NCI-H345 treated with DMSO at 0.1 percent for 48 hours (cell line): Measurements from ENCODE around the gene CACYBP.
"Not testable (repeated sequence)": the region's sequence is repeated elsewhere in the genome, so short reads cannot be mapped to it uniquely, and the experiment has no call there.

Experiments
- DNase-seq: peaks from one replicate; lab custom pipeline; 2025; ENCODE audit not compliant: unreplicated experiment; lab: John Stamatoyannopoulos, UW

The CACYBP gene

DNA sequence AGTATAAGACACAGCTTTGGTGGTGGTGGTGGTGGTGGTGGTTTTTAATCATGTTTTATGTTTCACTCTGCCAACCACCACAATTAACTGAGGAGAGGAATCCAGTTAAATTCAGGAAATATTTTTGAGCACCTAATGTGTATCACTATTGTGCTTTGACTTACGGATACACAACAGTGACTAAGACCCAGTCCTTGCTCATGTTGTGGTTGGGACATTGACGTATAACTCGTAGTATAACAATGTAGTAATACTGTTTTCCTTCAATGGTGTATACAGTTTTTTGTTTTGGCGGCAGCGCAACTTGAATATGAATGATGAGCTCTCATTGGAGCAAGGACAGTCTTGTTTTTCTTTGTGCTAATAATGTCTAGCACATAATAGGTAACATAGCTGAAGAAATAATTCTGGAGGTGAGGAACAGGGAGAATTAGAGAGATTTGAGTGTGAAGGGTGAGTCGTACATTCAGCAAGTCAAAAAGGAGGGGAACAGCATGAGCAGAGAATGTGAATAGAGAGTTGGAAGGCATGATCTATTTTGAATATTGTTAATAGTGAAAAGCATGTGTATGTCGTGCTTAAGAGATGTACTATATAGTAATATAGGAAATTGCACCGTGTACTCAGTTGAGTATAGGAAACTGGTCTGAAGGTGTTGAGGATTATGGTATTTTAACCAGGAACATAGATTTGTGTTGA lies 5.5 kb downstream of the CACYBP start:
- DNase-seq, result no peak

DNA sequence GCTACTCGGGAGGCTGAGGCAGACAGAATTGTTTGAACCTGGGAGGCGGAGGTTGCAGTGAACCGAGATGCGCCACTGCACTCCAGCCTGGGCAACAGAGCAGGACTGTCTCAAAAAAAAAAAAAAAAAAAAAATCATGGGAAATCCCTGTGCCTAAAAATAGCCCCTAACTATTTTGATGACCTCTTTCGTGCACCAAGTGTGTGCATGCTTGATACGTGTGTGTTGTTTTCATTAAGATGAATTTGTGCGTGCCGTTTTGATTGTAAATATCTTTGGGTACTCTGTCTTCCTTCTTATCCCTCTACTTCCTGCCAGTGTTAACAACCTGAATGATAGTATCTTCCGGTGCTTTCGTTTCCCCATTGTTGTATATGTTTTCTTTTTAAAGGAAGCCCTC lies 9.8 kb downstream of the CACYBP start:
- no peak for DNase-seq

DNA sequence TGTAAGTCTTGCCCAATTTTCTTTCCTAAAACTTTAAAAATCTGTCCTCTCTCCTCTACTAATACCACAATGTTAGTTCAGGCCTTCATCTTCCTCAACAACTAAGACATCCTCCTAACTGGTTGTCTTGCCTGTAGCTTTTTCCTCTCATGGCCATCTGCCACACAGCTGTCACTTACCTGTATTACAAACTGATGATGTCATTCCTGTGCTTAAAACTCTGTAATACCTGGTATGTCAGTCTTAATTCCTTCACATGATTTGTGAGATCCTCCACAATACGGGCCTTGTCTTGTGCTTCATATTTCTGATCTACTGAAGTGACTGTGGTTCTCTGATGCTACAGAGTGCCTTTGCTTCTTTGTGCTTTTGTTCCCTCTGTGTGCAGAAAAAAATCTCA lies 13.7 kb downstream of the CACYBP start:
- no peak for DNase-seq

DNA sequence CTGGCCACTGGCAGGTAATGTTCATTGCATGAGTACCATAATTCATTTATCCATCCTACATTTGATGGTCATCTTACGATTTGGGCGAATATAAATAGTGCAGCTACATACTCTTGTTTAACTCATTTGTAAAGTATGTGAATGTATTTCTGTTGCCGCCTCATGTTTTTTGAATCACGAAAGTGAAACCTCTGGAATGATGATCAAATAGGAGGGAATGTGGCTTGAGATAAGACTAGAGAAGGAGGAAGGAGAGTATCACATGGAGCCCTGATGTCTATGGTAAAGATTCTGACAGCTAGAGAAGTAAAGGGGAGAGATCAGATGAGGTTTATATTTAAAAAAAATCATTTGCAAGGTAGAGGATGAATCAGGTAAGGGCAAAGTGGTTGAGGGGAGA lies 15.5 kb downstream of the CACYBP start:
- no peak for DNase-seq

DNA sequence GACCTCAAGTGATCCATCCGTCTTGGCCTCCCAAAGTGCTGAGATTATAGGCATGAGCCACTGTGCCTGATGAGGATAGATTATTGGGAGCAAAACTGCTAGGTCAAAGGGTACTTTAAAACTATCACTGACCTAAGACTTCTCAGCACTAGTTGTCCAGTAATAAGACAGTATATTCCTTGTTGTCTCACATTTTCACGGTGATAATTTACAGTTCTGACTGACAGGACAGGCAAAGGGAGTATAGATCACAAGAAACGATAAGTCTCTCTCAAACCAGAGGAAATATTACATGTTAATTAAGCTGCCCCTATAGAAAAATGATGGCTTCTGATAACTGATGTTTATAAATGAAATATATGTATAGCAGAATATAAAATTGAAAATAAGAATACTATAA lies 19.8 kb downstream of the CACYBP start:
- no peak for DNase-seq

DNA sequence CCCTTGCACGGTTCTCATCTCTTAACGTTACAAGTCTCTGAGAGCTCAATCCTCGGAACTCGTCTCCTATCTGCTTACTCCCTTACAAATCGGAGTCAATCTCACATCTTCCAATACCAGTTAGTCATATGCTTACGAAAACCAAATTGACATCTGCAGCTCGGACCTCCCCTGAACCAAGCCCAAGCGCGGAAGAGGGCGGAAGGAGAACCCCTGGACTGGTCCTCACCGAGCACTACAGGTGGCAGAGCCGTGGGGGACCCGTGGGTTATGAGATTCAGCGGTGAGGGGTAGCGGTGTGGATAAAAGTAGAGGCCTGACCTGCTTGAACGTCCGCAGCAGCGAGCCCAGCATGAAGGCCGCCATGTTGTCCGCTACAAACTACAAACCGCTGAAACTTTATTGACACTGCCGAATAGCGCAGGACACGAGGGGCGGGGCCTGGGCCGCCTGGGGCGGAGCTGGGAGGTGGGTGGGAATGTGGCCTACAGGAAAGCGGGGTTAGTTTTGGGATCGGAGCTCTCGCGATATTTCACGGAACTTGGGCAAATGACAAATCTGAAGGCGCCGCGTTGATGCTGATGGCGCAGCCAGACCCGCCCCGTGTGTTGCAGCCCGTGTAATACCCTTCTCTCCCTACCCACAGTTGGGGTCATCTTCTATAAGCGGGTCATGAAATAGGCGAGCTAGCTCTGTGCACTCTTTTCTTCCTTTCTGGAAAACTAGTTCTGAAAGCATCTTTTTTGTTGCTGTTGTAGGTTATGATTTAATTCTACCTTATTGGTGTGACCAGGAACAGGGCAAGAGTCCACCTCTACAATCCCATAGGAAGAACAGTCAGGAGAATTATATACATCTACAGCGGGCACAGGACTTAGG lies 23.5 kb downstream of the CACYBP start, which contains the start of gene MRPS14:
TSS of gene MRPS14 (minus strand) at position 383 of the 879 bp plus-strand sequence. CDS start at position 366, 17 bp downstream.
- peak; percentile 90 for DNase-seq

DNA sequence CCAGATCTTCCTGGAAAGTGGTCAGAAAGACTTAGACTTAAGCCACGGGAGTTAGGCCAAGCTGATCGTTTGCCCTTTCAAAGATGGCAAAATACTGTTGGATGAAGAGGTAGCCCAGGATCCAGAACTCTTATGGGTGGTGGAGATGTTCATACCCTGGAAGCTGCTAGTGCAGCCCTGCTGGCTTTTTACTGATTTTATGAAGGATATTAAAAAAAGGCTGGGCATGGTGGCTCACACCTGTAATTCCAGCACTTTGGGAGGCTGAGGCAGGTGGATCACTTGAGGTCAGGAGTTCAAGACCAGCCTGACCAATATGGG lies 24.1 kb downstream of the CACYBP start:
- not testable (repeated sequence) for DNase-seq

DNA sequence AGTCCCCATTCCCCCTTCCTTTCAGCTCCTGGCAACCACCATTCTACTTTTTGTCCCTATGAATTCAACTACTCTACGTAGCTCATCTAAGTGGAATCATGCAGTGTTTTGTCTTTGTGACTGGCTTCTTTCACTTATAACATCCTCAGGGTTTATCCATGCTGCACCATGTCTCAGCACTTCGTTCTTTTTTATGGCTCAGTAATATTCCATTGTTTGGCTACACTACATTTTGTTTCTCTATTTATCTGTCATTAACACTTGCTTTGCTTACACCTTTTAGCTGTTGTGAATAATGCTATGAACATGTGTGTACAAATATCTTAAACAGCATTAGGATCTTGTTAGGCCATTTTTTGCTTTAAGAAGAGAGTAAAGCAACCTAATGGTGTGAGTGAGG lies 25.0 kb downstream of the CACYBP start:
- DNase-seq, result no peak

DNA sequence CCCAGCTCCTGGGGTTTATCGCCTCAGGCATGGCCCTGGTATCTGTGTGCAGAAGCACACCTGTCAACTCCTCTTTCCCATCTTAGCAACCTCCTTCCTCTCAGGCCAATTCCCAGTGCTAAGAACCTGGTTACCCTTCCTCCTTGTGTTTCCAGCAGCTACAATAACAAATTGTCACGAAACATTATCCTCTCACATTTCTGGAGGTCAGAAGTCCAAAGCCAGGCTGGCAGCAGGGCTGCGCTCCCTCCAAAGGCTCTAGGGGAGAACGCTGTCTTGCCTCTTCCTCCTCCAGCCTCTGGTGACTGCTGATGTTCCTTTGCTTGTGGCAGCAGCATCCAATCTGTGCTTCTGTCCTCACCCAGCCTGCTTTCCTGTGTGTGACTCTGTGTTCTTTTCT lies 34.2 kb downstream of the CACYBP start:
- DNase-seq, result no peak

DNA sequence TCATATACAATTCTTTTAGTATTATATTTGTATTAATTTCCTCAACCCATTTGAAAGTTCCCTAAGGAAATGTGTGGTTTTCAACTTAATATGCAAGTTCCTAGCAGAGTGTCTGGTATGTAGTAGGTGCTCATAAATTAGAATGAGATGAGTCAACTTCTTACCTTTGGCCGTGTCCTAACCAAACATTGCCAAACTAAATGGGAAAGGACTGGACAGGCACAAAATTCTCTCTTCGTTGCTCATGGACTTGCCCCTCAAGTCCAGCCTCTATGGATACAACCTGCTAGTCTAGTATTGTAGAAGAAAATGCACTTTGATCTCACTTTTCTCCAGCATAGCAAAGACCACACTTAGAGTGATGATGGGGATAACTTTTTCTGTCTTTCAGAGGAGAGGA lies 35.0 kb downstream of the CACYBP start:
- no peak for DNase-seq

DNA sequence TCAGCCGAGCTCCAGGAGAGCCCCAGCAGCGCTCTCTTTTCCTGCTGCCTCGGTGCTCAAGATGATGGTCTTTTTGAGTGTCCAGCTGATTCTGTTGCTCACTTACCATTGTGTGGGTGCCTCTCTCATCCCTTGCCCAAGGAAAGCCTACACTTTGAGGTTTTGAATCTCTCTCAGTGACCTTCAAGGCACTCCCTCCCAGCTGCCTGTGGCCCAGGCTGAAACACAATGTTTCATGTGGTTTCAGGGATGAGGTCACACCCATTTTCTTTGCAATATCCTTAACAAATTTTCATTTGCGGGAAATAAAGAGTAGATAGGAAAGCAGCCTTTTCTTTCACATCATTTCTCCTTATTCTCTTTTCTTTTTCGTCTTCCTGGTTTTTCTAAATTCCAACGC lies 36.1 kb downstream of the CACYBP start:
- DNase-seq, result no peak

DNA sequence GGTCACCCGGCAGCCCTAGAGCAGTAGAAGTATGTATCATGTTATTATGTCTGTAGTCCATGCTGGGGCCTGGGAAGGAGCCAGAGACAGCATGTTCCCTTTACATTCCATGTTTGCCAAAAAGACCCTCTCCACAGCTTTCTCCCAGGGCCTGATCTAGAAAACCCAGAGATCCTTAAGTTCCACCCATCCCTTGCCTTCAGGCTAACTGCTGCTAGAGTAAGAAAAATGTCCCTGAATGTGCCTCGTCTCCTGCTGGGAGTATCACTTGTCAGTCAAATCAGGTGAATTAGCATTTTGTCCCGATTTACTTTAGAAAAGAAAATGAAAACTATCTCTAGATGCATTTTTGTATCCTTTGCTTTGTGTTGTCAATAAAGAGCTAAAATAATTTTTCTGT lies 36.7 kb downstream of the CACYBP start:
- no peak for DNase-seq

DNA sequence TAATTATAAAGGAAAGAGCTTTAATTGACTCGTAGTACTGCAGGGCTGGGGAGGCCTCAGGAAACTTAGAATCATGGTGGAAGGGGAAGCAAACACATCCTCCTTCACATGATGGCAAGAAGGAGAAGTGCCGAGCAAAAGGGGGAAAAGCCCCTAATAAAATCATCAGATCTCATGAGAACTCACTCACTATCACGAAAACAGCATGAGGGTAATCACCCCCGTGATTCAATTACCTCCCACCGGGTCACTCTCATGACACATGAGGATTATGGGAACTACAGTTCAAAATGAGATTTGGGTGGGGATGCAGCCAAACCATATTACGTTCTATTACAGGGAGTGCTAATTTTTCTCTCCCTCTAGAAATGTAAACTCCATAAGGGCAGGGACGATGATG lies 37.7 kb downstream of the CACYBP start:
- no peak for DNase-seq

DNA sequence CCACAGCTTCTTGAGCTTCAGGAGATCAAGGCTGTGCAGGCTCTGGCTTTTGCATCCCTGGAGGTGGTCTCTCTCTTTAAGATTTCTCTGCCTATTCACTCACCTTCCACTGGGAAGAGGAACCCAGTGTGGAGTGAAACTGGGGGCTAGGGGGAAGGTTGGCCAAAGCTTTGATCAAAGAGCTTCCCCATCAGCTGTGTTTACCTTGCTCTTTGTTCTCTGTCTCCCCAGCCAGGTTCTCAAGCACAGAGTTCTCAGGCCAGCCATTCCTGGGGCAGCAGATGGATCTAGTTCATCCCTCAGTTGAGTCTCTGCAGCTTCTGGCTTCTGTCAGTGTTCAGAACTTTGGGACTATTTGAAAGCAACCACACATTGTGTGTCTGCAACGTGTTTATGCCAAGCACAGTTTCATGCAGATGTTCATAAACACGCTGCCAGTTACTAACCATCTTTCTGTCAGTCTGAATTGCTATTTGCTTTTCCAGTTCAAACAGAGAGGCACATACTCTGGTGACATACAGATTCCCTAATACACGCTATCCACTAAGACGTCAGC lies 40.7 kb downstream of the CACYBP start:
- DNase-seq, result no peak

DNA sequence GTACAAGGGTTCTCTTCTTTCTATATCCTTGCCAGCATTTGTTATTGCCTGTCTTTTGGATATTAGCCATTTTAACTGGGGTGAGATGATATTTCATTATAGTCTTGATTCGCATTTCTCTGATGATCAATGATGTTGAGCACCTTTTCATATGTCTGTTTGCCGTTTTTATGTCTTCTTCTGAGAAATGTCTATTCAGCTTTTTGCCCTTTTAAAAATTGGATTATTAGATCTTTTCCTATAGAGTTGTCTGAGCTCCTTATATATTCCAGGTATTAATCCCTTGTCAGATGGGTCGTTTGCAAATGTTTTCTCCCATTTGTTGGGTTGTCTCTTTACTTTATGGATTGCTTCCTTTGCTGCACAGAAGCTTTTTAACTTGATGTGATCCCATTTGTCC lies 42.9 kb downstream of the CACYBP start:
- DNase-seq, result no peak

DNA sequence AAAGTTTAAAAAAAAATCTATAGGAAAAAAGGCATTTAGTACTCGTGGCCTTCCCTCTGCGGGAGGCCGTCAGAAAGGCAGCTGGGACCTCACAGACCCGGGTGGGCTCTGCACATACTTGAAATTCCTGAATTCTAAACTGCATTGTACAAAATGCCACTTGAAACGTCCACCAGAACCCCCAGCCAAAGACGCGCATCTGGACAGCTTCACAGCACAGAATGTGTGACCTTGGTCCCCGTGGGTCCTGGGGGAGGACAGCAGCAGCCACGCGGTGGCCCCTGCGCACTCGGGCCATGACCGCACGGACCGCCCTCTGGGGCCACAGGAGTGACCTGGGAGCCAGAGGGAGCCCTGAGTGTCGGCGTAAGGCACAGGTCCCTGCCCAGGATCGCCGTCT lies 44.1 kb downstream of the CACYBP start:
- DNase-seq, result no peak

DNA sequence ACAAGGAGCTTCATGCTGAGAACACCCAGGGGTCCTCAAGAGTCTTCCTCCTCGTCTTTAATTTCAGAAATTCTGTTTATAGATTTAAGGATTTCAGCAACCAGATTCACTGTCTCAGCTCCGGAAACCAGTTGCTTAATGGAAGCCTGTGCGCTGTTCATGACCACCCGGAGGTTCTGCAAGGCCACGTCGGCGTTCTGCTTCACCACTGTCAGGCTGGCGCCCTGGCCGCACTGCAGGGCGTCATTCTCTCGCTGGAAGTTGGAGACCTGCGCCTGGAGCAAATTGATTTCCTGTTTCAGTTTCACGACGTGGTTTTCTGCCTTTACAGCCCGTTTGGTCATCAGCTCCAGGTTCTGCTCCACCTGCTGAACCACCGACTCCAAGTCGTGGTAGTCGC lies 44.8 kb downstream of the CACYBP start:
- not testable (repeated sequence) for DNase-seq

DNA sequence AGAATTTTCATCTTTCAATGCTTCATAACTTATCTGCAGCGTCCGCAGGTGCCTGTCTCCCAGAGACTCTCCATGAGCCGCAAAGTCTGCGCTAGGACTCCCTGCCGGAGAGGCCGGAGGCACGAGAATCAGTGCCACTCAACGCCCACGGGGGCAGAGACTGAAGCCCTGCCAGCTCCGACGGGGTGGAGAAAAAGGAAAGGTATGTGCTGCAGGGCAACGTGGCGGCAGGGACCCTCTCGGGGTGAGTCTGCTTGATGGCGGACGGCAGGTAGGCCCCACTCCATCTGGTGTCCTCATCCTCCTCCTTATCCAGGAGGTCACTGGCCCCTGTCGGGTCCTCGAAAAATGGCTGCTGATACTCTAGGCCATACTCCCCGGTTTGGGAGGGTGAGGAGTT lies 45.4 kb downstream of the CACYBP start:
- no peak for DNase-seq

DNA sequence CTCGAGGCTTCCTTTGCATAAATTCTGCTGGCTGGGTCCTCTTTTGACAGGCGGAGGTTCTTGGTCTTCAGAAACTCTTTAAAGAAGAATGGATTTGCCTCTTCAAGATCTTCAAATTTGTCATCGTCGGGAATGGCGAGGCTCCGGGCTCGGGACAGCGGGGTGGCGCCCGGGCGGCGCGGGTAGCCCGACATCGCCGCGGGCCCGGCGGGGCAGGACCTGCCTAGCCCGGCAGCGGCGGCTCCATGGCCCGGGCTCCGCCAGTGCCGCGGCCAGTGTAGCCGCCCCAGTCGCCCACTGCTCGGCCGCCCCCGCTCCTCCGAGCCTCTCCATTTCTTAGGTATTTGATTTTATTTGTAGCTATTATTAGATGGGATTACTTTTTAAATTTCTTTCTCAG lies 45.8 kb downstream of the CACYBP start:
- DNase-seq, result no peak

DNA sequence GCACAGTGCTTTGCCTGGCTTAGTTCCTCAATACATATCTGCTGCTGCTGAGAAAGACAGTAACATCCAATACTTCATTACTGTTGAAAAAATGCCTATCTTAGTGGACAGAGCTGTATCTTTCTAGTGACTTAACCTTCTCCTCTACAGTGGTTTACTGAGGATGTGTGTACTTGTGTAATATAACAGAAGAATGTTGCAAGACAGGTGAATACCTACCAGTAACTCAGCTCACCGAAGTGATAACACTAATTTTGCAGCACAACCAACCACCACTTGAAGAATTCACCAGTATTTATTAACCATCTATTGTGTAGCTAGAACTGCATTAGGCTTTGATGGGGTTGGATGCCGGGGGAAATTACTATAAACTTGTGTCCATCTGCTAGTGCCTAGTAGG lies 51.2 kb downstream of the CACYBP start:
- DNase-seq, result no peak

DNA sequence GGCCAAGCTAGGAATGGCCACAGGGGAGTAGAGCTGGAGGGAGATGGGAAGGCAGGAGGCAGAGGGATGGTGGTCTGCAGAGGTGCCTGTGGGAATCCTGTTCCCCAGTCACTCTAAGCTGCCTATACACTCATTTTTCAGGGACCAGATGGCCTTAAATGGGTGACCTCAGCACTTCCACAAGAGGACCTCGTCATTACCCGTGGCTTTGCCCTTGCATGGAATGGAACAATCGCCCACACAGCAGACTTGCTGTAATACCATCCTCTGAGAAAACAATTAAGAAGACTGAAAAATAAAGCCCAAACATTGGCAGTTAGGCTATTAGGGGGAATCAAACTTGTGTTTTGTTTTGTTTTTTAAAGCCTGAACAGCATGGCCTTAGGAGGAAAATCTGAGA lies 55.0 kb downstream of the CACYBP start:
- DNase-seq, result no peak
